ENCODE data around the gene USP34.

- TF ChIP-seq SIN3A (IDR thresholded peaks at IDR 0.05; ENCODE audit: low read depth) (no peak), ZBTB33 (IDR thresholded peaks at IDR 0.05; ENCODE audit: extremely low read depth, insufficient replicate concordance, low read length) (no peak), MAX (IDR thresholded peaks at IDR 0.05) (no peak), CBX3 (IDR thresholded peaks at IDR 0.05; ENCODE audit: low read depth) (no peak), CEBPB (IDR thresholded peaks at IDR 0.05; ENCODE audit: low read depth) (no peak), SP1 (IDR thresholded peaks at IDR 0.05; ENCODE audit: low read depth) (no peak), EGR1 (IDR thresholded peaks at IDR 0.05; ENCODE audit: low read depth) (no peak), EZH2phosphoT487 (IDR thresholded peaks at IDR 0.05; ENCODE audit: borderline replicate concordance) (no peak), TCF7L2 (IDR thresholded peaks at IDR 0.05; ENCODE audit: borderline replicate concordance, extremely low read depth, insufficient read depth, insufficient read length) (no peak), POLR2AphosphoS5 (IDR thresholded peaks at IDR 0.05; ENCODE audit: low read depth, low read length) (no peak), RAD21 (IDR thresholded peaks at IDR 0.05; ENCODE audit: low read depth) (no peak)
- TF ChIP-seq, protein P1, sequence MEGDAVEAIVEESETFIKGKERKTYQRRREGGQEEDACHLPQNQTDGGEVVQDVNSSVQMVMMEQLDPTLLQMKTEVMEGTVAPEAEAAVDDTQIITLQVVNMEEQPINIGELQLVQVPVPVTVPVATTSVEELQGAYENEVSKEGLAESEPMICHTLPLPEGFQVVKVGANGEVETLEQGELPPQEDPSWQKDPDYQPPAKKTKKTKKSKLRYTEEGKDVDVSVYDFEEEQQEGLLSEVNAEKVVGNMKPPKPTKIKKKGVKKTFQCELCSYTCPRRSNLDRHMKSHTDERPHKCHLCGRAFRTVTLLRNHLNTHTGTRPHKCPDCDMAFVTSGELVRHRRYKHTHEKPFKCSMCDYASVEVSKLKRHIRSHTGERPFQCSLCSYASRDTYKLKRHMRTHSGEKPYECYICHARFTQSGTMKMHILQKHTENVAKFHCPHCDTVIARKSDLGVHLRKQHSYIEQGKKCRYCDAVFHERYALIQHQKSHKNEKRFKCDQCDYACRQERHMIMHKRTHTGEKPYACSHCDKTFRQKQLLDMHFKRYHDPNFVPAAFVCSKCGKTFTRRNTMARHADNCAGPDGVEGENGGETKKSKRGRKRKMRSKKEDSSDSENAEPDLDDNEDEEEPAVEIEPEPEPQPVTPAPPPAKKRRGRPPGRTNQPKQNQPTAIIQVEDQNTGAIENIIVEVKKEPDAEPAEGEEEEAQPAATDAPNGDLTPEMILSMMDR (IDR thresholded peaks at IDR 0.05 in 2 of 3, conservative IDR thresholded peaks at IDR 0.05 in 1 of 3; ENCODE audit: borderline replicate concordance in 1 of 3, insufficient read depth in 1 of 3, low read depth in 2 of 3, low read length in 2 of 3): no peak
- TF ChIP-seq, protein P2, sequence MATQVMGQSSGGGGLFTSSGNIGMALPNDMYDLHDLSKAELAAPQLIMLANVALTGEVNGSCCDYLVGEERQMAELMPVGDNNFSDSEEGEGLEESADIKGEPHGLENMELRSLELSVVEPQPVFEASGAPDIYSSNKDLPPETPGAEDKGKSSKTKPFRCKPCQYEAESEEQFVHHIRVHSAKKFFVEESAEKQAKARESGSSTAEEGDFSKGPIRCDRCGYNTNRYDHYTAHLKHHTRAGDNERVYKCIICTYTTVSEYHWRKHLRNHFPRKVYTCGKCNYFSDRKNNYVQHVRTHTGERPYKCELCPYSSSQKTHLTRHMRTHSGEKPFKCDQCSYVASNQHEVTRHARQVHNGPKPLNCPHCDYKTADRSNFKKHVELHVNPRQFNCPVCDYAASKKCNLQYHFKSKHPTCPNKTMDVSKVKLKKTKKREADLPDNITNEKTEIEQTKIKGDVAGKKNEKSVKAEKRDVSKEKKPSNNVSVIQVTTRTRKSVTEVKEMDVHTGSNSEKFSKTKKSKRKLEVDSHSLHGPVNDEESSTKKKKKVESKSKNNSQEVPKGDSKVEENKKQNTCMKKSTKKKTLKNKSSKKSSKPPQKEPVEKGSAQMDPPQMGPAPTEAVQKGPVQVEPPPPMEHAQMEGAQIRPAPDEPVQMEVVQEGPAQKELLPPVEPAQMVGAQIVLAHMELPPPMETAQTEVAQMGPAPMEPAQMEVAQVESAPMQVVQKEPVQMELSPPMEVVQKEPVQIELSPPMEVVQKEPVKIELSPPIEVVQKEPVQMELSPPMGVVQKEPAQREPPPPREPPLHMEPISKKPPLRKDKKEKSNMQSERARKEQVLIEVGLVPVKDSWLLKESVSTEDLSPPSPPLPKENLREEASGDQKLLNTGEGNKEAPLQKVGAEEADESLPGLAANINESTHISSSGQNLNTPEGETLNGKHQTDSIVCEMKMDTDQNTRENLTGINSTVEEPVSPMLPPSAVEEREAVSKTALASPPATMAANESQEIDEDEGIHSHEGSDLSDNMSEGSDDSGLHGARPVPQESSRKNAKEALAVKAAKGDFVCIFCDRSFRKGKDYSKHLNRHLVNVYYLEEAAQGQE (IDR thresholded peaks at IDR 0.05; ENCODE audit: low read depth): no peak
- TF ChIP-seq, protein P3, sequence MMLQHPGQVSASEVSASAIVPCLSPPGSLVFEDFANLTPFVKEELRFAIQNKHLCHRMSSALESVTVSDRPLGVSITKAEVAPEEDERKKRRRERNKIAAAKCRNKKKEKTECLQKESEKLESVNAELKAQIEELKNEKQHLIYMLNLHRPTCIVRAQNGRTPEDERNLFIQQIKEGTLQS (IDR thresholded peaks at IDR 0.05): no peak
Measured at GRCh38 chr2:61414674-61415073, 56.2 kb downstream of the USP34 start.

All from HCT116 (cell line).